ENCODE results near the gene HDAC9.

Gene HDAC9

DNA sequence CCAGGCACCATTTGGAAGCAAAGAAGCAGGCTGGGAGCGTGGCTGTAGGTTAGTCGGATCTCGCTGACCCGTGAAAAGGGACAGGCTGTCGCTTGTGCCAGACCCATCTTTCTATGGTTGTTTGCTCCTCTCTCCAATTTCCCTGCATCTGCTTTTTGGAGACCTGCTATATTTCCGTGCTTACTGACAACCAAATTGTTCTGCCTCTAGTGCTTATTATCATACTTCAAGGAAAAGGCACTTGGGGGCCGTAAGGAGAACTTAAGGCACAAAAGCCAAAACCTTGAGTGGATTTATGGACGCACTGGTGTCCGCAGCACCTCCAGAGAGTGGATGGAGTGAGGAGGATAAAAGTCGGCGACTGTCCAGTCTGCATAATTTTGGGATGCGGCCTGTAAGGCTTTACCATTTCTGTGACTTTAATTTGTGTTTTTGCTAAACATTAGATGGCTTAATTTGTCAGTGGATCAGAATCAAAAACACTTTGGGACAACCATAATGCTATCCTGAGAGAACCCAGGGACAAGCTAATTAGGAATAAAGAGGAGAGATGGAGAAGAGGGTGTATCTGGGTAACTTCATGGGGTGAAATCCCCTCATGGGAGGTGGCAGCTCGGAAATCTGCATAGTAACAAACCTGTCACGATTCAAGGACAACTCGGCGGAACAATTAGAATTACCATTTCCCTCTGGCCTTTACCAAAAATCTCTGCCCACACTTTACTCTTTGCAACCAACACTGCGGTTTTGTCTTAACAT is 206.7 kb downstream of the HDAC9 start (continued):
- TF ChIP-seq, protein P1, sequence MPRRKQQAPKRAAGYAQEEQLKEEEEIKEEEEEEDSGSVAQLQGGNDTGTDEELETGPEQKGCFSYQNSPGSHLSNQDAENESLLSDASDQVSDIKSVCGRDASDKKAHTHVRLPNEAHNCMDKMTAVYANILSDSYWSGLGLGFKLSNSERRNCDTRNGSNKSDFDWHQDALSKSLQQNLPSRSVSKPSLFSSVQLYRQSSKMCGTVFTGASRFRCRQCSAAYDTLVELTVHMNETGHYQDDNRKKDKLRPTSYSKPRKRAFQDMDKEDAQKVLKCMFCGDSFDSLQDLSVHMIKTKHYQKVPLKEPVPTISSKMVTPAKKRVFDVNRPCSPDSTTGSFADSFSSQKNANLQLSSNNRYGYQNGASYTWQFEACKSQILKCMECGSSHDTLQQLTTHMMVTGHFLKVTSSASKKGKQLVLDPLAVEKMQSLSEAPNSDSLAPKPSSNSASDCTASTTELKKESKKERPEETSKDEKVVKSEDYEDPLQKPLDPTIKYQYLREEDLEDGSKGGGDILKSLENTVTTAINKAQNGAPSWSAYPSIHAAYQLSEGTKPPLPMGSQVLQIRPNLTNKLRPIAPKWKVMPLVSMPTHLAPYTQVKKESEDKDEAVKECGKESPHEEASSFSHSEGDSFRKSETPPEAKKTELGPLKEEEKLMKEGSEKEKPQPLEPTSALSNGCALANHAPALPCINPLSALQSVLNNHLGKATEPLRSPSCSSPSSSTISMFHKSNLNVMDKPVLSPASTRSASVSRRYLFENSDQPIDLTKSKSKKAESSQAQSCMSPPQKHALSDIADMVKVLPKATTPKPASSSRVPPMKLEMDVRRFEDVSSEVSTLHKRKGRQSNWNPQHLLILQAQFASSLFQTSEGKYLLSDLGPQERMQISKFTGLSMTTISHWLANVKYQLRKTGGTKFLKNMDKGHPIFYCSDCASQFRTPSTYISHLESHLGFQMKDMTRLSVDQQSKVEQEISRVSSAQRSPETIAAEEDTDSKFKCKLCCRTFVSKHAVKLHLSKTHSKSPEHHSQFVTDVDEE (CRISPR knock-in tag; IDR thresholded peaks at IDR 0.05) = peak; percentile 99

DNA sequence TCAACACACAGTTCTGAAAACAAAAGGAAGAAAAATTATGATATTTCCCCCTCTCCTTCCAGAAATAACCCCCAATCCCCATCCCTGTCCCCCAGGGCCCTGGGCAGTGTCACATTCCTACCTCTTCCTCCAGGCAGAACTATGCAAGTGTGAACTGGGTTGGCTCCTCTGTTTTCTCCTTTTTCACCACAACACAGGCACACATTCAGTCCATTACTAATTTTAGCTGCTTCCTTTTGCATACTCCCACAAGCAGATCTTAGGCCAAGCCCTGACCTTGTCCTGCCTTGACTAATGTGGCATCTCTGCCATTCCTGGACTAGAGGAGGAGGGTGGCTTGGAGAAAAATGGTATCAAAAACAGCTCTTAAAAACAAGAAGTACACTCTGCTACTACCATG is 208.1 kb downstream of the HDAC9 start:
- ATAC-seq = no peak
- no peak for TF ChIP-seq ZNF70 (CRISPR knock-in tag; IDR thresholded peaks at IDR 0.05)
- TF ChIP-seq CSDC2 (CRISPR knock-in tag; IDR thresholded peaks at IDR 0.05) = no peak
- TF ChIP-seq ZFP30 (CRISPR knock-in tag; IDR thresholded peaks at IDR 0.05) = no peak
- TF ChIP-seq, protein P2, sequence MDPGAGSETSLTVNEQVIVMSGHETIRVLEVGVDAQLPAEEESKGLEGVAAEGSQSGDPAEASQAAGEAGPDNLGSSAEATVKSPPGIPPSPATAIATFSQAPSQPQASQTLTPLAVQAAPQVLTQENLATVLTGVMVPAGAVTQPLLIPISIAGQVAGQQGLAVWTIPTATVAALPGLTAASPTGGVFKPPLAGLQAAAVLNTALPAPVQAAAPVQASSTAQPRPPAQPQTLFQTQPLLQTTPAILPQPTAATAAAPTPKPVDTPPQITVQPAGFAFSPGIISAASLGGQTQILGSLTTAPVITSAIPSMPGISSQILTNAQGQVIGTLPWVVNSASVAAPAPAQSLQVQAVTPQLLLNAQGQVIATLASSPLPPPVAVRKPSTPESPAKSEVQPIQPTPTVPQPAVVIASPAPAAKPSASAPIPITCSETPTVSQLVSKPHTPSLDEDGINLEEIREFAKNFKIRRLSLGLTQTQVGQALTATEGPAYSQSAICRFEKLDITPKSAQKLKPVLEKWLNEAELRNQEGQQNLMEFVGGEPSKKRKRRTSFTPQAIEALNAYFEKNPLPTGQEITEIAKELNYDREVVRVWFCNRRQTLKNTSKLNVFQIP (CRISPR knock-in tag; IDR thresholded peaks at IDR 0.05; ENCODE audit: borderline replicate concordance, low read depth) = no peak
- no peak for TF ChIP-seq ZC3H10 (CRISPR knock-in tag; IDR thresholded peaks at IDR 0.05)
- no peak for TF ChIP-seq RARB (CRISPR knock-in tag; IDR thresholded peaks at IDR 0.05)
- TF ChIP-seq ZNF565 (CRISPR knock-in tag; conservative IDR thresholded peaks at IDR 0.05; ENCODE audit: low read depth) = no peak
- no peak for TF ChIP-seq ISL1 (CRISPR knock-in tag; IDR thresholded peaks at IDR 0.05)
- TF ChIP-seq PPARA (CRISPR knock-in tag; IDR thresholded peaks at IDR 0.05; ENCODE audit: borderline replicate concordance) = no peak

DNA sequence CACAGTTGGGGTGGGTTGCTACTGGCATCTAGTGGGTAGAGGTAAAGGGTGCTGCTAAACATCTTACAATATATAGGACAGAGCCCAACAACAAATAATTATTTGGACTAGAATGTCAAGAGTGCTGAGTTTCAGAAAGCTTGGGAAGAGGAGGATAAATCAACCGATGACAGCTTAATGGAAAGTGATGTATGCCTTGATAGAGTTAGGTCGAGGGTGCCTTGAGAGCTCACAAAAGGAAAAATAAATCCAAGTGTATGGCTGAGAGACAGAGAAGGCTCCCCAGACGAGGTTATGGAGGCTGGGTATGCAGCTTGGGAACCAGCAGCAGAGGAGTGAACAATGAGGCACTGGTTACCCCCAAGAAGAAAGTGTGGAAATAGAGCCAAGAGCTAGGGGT is 211.1 kb downstream of the HDAC9 start:
- ATAC-seq = no peak
- TF ChIP-seq TCF4 (CRISPR knock-in tag; IDR thresholded peaks at IDR 0.05; ENCODE audit: borderline replicate concordance) (no peak), ISL1 (CRISPR knock-in tag; IDR thresholded peaks at IDR 0.05) (peak; percentile 80)

DNA sequence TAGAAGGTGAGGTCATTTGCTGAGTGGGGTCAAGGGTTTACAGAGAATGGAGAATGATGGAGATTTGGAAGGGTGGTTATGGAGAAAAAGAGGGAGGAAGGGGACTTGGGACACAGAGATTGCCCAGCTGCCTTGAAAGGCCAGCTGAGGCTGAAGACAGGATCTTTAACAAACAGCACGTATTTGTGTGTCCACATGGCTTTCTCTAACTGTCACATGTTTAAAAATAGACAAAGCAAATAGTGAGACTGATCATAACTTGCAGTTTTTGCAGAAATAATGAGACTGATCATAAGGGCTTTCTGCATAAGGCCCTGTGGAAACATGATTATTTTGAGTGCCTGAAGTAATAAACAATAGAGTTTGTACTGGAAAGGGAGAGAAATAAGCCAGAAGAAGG is 212.7 kb downstream of the HDAC9 start:
- TF ChIP-seq, protein P3, sequence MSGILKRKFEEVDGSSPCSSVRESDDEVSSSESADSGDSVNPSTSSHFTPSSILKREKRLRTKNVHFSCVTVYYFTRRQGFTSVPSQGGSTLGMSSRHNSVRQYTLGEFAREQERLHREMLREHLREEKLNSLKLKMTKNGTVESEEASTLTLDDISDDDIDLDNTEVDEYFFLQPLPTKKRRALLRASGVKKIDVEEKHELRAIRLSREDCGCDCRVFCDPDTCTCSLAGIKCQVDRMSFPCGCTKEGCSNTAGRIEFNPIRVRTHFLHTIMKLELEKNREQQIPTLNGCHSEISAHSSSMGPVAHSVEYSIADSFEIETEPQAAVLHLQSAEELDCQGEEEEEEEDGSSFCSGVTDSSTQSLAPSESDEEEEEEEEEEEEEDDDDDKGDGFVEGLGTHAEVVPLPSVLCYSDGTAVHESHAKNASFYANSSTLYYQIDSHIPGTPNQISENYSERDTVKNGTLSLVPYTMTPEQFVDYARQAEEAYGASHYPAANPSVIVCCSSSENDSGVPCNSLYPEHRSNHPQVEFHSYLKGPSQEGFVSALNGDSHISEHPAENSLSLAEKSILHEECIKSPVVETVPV (CRISPR knock-in tag; IDR thresholded peaks at IDR 0.05) = no peak
- TF ChIP-seq GLIS3 (CRISPR knock-in tag; IDR thresholded peaks at IDR 0.05) = no peak
- no peak for TF ChIP-seq SNAI2 (CRISPR knock-in tag; IDR thresholded peaks at IDR 0.05)
- no peak for TF ChIP-seq TOX (CRISPR knock-in tag; IDR thresholded peaks at IDR 0.05; ENCODE audit: borderline replicate concordance)
- TF ChIP-seq ESRRG (CRISPR knock-in tag; IDR thresholded peaks at IDR 0.05) = no peak
- no peak for TF ChIP-seq ISL1 (CRISPR knock-in tag; IDR thresholded peaks at IDR 0.05)
- TF ChIP-seq ZFP3 (CRISPR knock-in tag; IDR thresholded peaks at IDR 0.05) = no peak
- TF ChIP-seq, protein P2 (CRISPR knock-in tag; IDR thresholded peaks at IDR 0.05; ENCODE audit: borderline replicate concordance, low read depth) = no peak
- TF ChIP-seq, protein P4, sequence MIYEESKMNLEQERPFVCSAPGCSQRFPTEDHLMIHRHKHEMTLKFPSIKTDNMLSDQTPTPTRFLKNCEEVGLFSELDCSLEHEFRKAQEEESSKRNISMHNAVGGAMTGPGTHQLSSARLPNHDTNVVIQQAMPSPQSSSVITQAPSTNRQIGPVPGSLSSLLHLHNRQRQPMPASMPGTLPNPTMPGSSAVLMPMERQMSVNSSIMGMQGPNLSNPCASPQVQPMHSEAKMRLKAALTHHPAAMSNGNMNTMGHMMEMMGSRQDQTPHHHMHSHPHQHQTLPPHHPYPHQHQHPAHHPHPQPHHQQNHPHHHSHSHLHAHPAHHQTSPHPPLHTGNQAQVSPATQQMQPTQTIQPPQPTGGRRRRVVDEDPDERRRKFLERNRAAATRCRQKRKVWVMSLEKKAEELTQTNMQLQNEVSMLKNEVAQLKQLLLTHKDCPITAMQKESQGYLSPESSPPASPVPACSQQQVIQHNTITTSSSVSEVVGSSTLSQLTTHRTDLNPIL (CRISPR knock-in tag; IDR thresholded peaks at IDR 0.05; ENCODE audit: low read depth) = no peak
- TF ChIP-seq ZNF70 (CRISPR knock-in tag; IDR thresholded peaks at IDR 0.05) = no peak
- TF ChIP-seq ZNF8 (CRISPR knock-in tag; IDR thresholded peaks at IDR 0.05) = no peak
- TF ChIP-seq ZFP30 (CRISPR knock-in tag; IDR thresholded peaks at IDR 0.05) = no peak
- no peak for ATAC-seq

All from SK-N-SH treated with all-trans-retinoic acid at 6 μM for 48 hours (cell line).